H54 (cell line): ENCODE data around the gene GRB7.
"Not testable (repeated sequence)": the region's sequence is repeated elsewhere in the genome, so short reads cannot be mapped to it uniquely, and the experiment has no call there.

Experiments used
- DNase-seq: peaks from one replicate; pipeline ENCODE4 v3.0.0; 2011; ENCODE audit warnings: low spot score, mixed read lengths; ENCODE audit not compliant: insufficient read length
- FAIRE-seq: peaks from 3 replicates; lab custom pipeline; 2011; peaks lifted over from hg19 to GRCh38; lab: Jason Lieb, UNC
- POLR2A ChIP-seq: IDR thresholded peaks from 2 replicates; pipeline ENCODE4 v1.6.1; 2011; ENCODE audit warnings: low read depth, mild to moderate bottlenecking, low read length

The GRB7 gene

DNA sequence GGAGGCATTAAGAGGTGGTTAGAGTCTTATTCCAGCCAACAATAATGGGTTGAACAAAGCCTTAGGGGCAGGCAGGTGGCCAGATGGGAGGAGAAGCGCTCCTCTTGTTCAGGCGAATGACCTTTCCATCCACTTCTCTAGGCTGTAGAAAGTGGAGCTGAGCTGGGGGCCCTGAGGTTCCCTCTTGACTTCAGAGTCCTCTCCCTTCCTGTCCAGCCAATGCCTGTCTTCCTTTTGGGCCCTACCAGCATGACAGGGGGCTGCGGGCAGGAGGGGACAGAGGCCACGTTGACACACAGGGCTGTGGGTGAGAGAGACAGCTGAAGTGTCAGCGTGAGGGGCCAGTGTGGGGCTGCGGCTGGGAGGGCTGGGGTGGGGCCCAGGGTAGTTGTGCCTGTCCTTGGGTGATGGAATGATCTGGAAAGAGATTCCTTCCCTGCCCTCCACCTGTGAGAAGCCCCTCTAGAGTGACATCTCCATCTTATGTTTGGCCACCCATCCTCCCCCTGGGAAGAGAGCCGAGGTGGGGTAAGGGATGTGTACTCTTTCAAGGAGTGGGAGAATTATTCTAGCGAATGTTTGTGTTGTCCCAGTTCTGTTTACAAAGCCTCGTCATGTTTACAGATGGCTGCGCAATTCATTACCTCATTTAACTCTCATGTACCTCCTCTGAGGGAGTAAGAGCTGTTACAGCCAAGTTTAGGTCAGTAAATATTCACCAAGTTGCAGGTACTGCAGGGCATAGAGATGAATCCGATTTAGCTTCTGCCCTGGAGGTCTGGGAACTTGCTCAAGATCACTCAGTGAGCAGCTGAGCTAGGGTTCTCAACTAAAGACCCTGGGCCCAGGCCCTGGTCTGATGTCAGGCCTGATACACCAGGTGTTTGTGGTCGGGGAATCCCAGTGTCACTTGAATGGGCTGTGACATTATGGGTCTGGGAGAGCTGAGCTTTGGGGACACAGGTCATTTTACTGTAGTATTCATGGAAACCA lies 34.5 kb upstream of the GRB7 start:
- DNase-seq (no peak), FAIRE-seq (no peak)
- no peak for TF ChIP-seq POLR2A

DNA sequence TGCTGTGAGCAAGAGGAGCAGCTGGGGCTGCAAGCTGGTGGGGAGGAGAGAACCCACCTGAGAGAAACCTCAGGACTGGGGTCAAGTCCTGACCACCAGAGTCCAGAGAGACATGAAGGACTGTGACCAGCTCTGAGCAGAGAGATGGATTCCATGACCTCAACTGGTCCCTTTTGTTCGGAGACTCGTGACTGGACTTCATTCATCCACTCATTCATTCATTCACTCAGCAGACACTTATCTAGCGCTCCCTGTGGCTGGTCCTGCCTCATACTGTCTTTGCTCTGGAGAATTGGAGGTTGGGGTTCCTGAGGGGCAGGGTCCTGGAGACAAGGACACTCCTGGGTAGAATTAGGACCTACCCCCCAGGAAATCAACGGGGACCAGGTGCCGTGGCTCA lies 33.8 kb upstream of the GRB7 start:
- no peak for TF ChIP-seq POLR2A
- FAIRE-seq (no peak), DNase-seq (no peak)

DNA sequence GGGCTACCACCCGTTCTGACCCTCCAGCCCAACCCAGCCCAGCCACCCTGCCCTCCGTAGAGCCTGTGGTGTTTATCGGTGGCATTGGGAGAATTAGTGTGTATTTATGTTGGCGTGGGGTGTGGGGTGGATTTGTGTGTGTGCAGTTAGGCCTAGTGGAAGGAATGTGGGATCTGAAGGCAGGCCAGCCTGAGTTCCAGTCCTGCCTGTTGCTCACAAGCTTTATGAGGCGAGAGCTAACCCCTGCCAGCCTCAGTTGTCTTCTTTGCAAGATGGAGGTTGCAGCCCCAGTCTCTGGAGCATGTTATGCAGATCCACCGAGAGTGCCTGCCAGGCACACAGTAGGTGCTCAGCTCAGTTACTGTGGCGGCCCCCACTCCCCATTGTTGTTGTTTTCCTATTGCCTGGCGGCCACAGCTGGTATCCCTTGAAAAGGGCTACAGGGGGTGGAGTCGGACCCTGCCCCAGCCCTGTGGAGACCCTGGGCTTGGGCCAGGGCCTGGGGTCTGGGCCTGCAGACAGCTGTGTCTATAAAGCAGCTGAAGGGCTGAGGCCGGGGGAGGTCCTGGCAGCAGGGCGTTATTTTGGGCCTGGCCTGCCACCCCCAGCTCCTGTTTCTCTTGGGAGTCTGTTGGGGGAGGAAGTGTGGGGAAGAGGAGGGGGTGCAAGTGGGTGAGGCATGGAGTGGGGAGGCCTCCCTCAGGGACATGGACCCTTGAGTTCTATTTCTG lies 32.8 kb upstream of the GRB7 start:
- no peak for TF ChIP-seq POLR2A
- DNase-seq (no peak), FAIRE-seq (no peak)

DNA sequence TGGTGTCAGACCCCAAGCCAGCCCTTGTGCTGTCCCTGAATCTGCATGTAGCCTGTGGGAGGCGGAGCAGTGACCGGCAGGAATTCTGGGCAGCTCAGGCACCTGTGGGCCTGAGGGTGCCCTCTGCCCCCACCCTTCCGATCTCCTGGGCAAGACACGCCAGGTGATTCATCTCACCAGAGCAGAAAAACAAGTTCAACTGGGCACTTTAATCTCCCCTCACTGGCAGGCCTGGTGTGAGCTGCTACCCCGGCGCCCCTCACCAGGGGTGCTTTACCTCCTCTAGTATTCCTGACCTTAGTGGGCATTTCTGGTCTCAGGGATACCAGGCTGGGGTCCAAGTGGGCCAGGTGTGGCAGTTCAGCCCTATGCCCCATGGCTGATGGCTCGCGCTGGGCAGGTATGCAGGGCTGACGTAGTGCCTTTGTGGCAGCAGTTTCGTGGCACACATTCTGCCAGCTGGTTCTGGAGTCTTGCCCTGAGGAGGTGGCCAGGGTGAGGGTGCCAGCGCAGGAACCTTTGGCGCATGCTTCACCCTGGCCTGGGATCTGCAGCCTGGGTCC lies 31.9 kb upstream of the GRB7 start:
- DNase-seq (no peak), FAIRE-seq (no peak)
- no peak for TF ChIP-seq POLR2A

DNA sequence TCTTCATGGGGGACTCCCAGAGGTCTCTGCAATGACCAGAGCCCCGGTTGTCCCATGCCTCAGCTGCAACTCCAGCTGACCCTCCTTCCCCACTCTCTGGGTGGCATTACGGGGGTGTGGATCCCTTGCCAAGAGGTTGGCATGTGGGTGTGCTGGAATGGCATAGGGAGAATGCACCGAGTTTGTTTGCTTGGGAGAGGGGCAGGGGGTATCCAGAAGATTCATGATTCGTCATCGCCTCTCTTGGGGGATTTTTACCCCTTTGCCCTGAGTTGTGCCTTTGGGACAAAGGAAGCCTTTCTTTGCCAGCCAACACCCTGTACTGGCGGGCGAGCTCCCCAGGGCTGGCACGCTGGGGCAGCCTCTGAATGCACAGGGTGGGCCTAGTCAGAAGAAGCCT lies 31.4 kb upstream of the GRB7 start:
- FAIRE-seq (no peak), DNase-seq (no peak)
- no peak for TF ChIP-seq POLR2A

DNA sequence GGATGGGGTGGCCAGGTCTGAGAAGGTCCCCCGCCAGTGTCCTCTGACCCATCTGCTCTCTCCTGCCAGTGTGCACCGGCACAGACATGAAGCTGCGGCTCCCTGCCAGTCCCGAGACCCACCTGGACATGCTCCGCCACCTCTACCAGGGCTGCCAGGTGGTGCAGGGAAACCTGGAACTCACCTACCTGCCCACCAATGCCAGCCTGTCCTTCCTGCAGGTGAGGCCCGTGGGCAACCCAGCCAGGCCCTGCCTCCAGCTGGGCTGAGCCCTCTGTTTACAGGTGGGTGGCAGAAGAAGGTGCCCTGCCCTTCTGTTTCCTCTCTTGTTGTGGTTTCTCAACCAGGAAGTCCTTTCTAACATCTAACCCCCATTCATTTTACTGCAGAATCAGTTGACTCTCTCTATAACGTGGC lies 30.8 kb upstream of the GRB7 start:
- TF ChIP-seq POLR2A, result no peak
- no peak for DNase-seq
- FAIRE-seq, result no peak

DNA sequence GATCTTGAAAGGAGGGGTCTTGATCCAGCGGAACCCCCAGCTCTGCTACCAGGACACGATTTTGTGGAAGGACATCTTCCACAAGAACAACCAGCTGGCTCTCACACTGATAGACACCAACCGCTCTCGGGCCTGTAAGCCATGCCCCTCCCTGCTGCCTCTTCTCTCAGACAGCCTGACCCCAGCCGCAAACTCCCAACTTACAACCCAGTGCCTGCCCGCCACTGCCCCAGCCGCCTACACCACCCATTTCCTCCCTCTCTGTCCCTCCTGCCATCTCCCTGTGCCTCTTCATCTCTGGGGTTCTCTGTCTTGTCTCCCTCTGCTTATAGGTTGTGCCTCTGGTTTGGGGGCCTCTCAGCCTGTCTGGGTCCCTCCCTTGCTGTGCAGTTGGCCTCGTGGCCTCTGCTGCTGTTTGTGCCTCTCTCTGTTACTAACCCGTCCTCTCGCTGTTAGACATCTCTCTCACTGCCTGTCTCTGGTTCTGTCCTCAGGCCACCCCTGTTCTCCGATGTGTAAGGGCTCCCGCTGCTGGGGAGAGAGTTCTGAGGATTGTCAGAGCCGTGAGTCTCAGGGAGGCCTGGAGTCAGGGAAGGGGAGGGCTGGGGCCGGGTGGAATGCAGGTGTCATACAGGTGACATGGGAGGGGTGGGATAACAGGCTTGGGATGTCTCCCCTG lies 28.3 kb upstream of the GRB7 start:
- DNase-seq (no peak), FAIRE-seq (no peak)
- no peak for TF ChIP-seq POLR2A

DNA sequence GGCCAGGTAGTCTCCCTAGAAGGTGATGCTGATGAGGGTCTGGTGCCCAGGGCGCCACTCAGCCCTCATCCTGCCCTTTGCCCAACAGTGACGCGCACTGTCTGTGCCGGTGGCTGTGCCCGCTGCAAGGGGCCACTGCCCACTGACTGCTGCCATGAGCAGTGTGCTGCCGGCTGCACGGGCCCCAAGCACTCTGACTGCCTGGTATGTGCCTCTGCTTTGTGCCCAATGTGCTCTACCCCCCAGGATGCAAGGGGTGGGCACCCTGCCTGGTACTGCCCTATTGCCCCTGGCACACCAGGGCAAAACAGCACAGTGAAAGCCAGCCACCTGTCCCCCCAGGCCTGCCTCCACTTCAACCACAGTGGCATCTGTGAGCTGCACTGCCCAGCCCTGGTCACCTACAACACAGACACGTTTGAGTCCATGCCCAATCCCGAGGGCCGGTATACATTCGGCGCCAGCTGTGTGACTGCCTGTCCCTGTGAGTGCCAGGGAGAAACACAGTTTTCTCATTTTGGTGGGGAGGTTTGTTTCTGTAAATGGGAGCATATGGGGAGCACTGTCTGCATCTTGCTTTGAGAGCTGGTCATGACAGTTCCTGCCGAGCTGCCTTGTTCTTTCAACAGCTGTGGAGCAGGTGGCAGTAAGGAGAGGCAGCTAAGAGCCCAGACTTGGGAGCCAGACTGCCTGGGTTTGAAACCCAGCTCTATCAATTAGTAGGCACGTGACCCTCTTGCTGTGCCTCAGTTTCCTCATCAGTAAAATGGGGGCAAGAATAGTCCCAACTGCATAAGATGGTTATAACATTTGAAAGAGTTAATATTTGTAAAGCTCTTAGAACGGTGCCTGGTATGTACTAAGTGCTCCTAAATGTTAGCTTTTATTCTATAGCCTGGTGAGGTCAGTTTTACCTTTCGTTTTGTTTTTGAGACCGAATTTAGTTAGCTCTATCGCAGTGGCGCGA lies 27.5 kb upstream of the GRB7 start:
- no peak for FAIRE-seq

DNA sequence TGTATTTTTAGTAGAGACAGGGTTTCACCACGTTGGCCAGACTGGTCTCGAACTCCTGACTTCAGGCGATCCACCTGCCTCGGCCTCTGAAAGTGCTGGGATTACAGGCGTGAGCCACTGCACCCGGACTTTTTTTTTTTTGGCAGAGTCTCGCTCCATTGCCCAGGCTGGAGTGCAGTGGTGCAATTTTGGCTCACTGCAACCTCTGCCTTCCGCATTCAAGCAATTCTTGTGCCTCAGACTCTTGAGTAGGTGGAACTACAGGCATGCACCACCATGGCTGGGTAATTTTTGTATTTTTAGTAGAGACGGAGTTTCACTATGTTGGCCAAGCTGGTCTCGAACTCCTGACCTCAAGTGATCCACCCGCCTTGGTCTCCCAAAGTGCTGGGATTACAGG lies 26.7 kb upstream of the GRB7 start:
- not testable (repeated sequence) for DNase-seq, FAIRE-seq

More for the DNA sequence above, 27.5 kb upstream of the GRB7 start:
- DNase-seq, result no peak
- no peak for TF ChIP-seq POLR2A

DNA sequence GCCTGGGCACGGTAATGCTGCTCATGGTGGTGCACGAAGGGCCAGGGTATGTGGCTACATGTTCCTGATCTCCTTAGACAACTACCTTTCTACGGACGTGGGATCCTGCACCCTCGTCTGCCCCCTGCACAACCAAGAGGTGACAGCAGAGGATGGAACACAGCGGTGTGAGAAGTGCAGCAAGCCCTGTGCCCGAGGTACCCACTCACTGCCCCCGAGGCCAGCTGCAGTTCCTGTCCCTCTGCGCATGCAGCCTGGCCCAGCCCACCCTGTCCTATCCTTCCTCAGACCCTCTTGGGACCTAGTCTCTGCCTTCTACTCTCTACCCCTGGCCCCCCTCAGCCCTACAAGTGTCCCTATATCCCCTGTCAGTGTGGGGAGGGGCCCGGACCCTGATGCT lies 25.9 kb upstream of the GRB7 start:
- TF ChIP-seq POLR2A, result no peak
- DNase-seq (no peak), FAIRE-seq (no peak)

DNA sequence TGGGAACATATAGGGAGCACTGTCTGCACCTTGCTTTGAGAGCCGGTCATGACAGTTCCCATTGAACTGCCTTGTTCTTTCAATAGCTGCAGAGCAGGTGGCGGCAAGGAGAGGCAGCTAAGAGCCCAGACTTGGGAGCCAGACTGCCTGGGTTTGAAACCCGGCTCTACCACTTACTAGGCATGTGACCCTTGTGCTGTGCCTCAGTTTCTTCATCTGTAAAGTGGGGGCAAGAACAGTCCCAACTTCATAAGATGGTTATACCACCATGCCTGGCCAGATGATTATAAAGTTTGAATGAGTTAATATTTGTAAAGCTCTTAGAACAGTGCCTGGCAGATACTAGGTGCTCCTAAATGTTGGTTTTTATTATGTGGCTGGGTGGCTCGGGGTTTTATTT lies 23.5 kb upstream of the GRB7 start:
- DNase-seq (no peak), FAIRE-seq (no peak)
- TF ChIP-seq POLR2A, result no peak

DNA sequence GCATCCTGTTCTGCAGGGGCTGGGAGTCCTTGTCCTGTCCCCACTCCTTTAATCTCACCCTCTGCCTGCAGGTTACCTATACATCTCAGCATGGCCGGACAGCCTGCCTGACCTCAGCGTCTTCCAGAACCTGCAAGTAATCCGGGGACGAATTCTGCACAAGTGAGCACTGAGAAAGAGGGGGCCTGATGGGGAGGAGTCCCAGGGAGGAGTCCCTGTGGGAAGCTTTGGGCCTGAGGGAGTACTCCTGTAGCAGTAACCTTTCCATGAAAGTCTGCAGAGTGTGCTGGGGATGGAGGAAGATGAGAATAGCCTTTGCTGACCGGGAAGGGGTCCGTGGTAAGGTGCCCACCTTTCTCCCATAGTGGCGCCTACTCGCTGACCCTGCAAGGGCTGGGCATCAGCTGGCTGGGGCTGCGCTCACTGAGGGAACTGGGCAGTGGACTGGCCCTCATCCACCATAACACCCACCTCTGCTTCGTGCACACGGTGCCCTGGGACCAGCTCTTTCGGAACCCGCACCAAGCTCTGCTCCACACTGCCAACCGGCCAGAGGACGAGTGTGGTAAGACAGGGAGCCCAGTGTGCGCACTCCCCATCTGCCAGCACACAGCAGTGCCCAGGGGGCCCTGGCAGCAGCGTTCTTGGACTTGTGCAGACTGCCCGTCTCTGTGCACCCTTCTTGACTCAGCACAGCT lies 22.2 kb upstream of the GRB7 start:
- no peak for FAIRE-seq
- DNase-seq, result no peak
- no peak for TF ChIP-seq POLR2A
